Right lobe of liver (tissue), 6 donors: ENCODE results near the gene PDE6A. TPM values are rescaled to one million over a fixed set of nuclear protein-coding genes. Genes with fewer than 3 reads are reported as not detected.

Experiments
- ATAC-seq, 4 donors: fragments of 200-7000 bp; cut with Tn5 transposase; one replicate each; pipeline ENCODE4 v1.9.1; 2020; ENCODE audit warnings: mild to moderate bottlenecking in 4 of 4, moderate library complexity in 4 of 4
- DNase-seq, 3 donors: peaks; one replicate each; pipeline ENCODE4 v3.0.0-alpha.2; 2020
- H3K27ac ChIP-seq, 3 donors: fragments of 200-600 bp; one replicate each; pipeline ENCODE4 v1.8.0; 2022
- H3K27me3 ChIP-seq, 2 donors: fragments of 200-600 bp; one replicate each; pipeline ENCODE4 v1.8.0; 2022
- H3K36me3 ChIP-seq, 4 donors: fragments of 200-600 bp; sonication (generic) in 1 of 4; one replicate each; pipeline versions ENCODE4 v1.5.1 to v1.8.0; 2017 to 2022; ENCODE audit warnings: control low read depth in 1 of 4
- H3K4me1 ChIP-seq, 4 donors: fragments of 200-600 bp; sonication (generic) in 1 of 4; one replicate each; pipeline versions ENCODE4 v1.5.1 to v1.8.0; 2017 to 2022; ENCODE audit warnings: control low read depth in 1 of 4
- H3K4me3 ChIP-seq, 3 donors: fragments of 200-600 bp; one replicate each; pipeline ENCODE4 v1.8.0; 2022
- H3K9me3 ChIP-seq, 4 donors: fragments of 200-600 bp; sonication (generic) in 1 of 4; one replicate each; pipeline versions ENCODE4 v1.5.1 to v1.8.0; 2017 to 2022; ENCODE audit warnings: control low read depth in 1 of 4
- CTCF ChIP-seq, 4 donors: fragments of 200-600 bp in 3 of 4; fragments of 450-650 bp in 1 of 4; IDR thresholded peaks; one replicate each; pipeline versions ENCODE4 v1.5.1 to v1.8.0; 2016 to 2022; ENCODE audit warnings: antibody characterized with exemption in 4 of 4, mild to moderate bottlenecking in 2 of 4
- POLR2A ChIP-seq: fragments of 450-650 bp; IDR thresholded peaks from one replicate; pipeline ENCODE4 v1.6.1; 2017; ENCODE audit warnings: antibody characterized with exemption, mild to moderate bottlenecking
- WGBS: methylation state at CpG from one replicate; pipeline ENCODE4 v1.1.6; 2018; ENCODE audit warnings: low coverage, low lambda C conversion rate; ENCODE audit not compliant: insufficient coverage; ENCODE audit errors: missing lambda C conversion rate; 5-methylcytosine and 5-hydroxymethylcytosine counted together
- intact Hi-C, 2 donors: fragments of 100-400 bp; cut with DNase I; formaldehyde crosslinking; loops; one replicate each; pipeline versions ENCODE4 v1.11.2 to v1.14.1; 2022
- total RNA-seq, 6 experiments: library from RNA; depleted of rRNA in 2 of 6; stranded (reverse); fragments of >200 nt in 2 of 6; fragmentation: NEBNext Ultra II Directional in 3 of 6; extraction: Animal tissue kit (Norgen Biotek cat#: 25700) in 3 of 6; gene quantifications; one replicate each; pipeline versions ENCODE4 v1.1.0 to v1.2.4, GENCODE V29; 2016 to 2023
- donor health status: DM: no; HTN: yes; CAD: no.
- donor health status: DM: no; HTN: no; CAD: no.
- donor health status: DM: no; HTN: no; CAD: no.
- donor health status: DM: no; HTN: yes; CAD: no.
- donor health status: DM: no; HTN: yes; CAD: no.

PDE6A gene
- total RNA-seq, 6 experiments from 2014 or later = not detected

DNA sequence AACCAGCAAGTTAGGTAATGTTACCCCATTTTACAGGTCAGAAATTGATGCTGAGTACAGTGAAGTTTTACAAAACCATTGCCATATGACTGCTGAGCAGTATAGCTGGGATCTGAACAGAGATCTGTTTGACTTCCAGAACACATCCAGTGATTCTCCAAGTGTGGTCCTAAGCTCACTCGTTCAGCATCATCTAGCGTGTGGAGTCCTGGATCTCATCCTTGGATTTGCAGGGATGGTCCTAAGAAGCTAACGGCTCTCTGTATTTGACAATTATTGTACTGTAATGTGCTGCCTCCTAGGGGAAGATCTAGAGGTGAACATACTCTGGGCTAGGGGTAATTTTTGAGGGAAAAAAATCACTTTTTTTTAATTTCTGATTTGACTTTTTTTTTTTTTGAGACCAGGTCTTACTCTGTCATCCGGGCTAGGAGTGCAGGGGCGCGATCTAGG lies 17.4 kb upstream of the PDE6A start:
- Histone ChIP-seq H3K4me3 (no peak overlapping the region), H3K9me3 (no peaks in the 10 kb centered on the region), H3K4me1 (peaks cover 0 to 8% (median 2%) of the 10 kb centered on the region in 4 donors), H3K36me3 (no peaks in the 10 kb centered on the region), H3K27ac (no peak overlapping the region), H3K27me3 (no peaks in the 10 kb centered on the region)
- intact Hi-C loops = no loop called here
- ATAC-seq (no peak), DNase-seq (no peak)
- TF ChIP-seq CTCF (IDR thresholded peaks at IDR 0.05) (peak; percentile 28 to 47 (median 32)), POLR2A (no peak)
- WGBS = 54% methylated on average over 6 of the region's 6 CpGs

- no peak overlapping the region for H3K27ac ChIP-seq
- no peaks in the 10 kb centered on the region for H3K27me3 ChIP-seq
- TF ChIP-seq POLR2A = no peak
- TF ChIP-seq CTCF (IDR thresholded peaks at IDR 0.05) = no peak
- H3K4me1 ChIP-seq = peaks cover 0 to 8% (median 2%) of the 10 kb centered on the region in 4 donors
- ATAC-seq (no peak), DNase-seq (no peak)
- intact Hi-C loops = no loop called here
- WGBS = 34% methylated on average over 7 of the region's 23 CpGs
- peak overlapping the region; percentile 61 to 68 (median 68) for H3K4me3 ChIP-seq
- H3K9me3 ChIP-seq = no peaks in the 10 kb centered on the region
- H3K36me3 ChIP-seq = no peaks in the 10 kb centered on the region
Observed at GRCh38 chr5:149961186-149961685, 16.6 kb upstream of the PDE6A start.

DNA sequence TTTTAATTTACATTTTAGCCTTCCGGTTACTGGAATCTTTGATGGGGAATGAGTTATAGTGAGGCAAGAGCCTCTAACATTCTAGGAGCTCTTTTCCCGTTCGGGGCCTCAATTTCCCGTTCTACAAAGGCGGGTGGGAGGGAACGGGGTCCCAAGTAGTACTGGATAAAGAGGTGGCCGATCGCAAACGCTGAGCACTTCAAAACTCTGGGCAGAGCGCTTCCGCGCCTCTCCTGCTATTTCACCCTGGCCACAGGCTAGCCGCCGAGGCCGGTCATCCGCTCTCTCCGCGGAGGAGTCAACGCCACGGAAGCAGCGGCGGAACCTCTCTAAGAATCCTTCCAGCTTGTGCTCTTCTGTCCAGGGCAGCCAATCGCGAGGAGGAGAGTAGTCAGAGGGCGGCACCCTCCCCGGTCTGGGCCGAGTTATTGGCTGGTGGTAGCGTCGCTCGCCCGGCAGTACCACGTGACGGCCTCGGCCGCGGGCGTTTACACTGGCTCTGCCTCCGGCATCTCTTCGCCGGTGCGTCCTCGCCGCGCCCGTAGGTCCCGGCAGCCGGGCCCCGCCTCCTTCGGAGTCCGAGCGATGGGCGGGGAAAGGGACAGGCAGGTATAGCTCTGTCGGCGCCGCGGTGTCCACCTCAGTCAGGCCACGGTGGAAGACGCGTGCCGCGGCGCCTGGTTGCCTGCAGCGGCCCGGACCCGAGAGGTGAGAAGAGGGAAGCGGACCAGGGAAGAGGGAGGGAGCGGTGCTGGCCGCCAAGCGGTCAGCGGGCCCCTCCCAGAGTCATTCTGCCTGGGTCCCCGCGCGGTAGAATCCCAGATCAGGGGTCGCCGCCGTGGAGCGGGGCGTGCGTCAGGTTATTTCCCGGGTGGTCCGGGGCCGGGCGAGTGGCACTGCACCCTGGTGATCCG lies 15.9 kb upstream of the PDE6A start, which contains the start of gene SLC26A2:
Gene SLC26A2 (plus strand): TSS at position 487 of the 914 bp plus-strand sequence. CDS start 16,895 bp downstream, outside the sequence.
- ATAC-seq (peak; percentile 99), DNase-seq (peak; percentile 98)
- no peak for TF ChIP-seq CTCF (IDR thresholded peaks at IDR 0.05)
- peak; percentile 87 for TF ChIP-seq POLR2A
- Histone ChIP-seq H3K27me3 (no peaks in the 10 kb centered on the region), H3K9me3 (no peaks in the 10 kb centered on the region), H3K4me1 (peaks cover 0 to 8% (median 2%) of the 10 kb centered on the region in 4 donors), H3K4me3 (peak within 1 kb of the TSS; percentile 61 to 68 (median 68)), H3K27ac (peak within 1 kb of the TSS; percentile 6 to 83 (median 55)), H3K36me3 (no peaks in the 10 kb centered on the region)
- intact Hi-C loops = no loop called here
- 0% methylated on average over 33 of the region's 84 CpGs for WGBS

DNA sequence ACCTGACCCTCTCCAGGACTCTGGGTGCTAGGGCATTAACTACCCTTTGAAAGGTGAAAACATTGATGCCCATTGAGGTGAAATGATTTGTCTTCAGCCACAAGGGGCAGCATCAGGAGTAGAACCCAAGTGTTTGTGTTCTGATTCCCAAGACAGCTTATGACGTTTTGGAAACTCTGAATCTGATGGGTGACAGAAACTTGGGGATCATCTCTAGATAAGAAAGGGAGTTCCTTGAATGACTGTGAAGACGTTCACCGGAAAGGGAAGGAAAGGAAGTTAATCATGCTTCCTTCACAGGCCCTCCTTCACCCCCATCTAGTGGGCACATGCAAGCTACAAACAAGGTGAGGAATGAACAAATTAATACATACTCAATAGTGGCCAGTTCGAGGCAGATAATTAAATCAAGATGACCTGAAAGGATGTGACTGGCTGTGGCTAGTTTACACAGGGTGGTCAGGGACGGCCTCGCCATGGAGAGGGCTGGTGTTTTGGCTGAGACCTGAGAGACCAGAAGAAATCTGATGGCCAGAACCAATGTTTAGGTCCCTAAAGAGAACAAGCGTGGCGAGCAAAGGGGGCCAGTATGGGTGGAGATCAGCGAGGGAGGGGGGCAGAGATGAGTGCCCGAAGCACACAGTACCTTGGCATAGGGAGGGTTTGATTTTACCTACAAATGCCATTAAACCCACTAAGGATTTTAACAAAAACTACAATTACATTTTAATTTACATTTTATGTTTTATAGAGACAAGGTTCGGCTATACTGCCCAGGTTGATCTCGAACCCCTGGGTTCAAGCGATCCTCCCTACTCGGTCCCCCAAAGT lies 15.0 kb upstream of the PDE6A start:
- 37% methylated on average over 14 of the region's 14 CpGs for WGBS
- H3K4me3 ChIP-seq = peak overlapping the region; percentile 61 to 68 (median 68)
- no peak for TF ChIP-seq POLR2A
- TF ChIP-seq CTCF (IDR thresholded peaks at IDR 0.05) = peak; percentile 18 to 42 (median 34)
- H3K27ac ChIP-seq = peak overlapping the region; percentile 6 to 83 (median 55)
- H3K27me3 ChIP-seq = no peaks in the 10 kb centered on the region
- H3K36me3 ChIP-seq = no peaks in the 10 kb centered on the region
- intact Hi-C loops = no loop called here
- peaks cover 0 to 8% (median 2%) of the 10 kb centered on the region in 4 donors for H3K4me1 ChIP-seq
- ATAC-seq = peak in 1 of 4 donors; percentile 3
- no peaks in the 10 kb centered on the region for H3K9me3 ChIP-seq
- DNase-seq = no peak
